Spleen (tissue), 11 donors: ENCODE results near the gene NOLC1. TPM values are rescaled to one million over a fixed set of nuclear protein-coding genes. Genes with fewer than 3 reads are reported as not detected.

Experiments used
- DNase-seq: peaks from one replicate; pipeline ENCODE4 v3.0.0-alpha.2; 2020
- H3K27ac ChIP-seq, 8 donors: fragments of 200-600 bp; sonication (generic) in 7 of 8; 1 replicate in 4 of 8; 2 replicates in 4 of 8; pipeline versions ENCODE4 v1.5.0 to v1.8.0; 2016 to 2021; ENCODE audit warnings: inconsistent platforms in 4 of 8, mild to moderate bottlenecking in 4 of 8, moderate library complexity in 1 of 8
- H3K27me3 ChIP-seq, 7 donors: fragments of 200-600 bp; sonication (generic) in 6 of 7; replicated peaks in 1 of 7; 1 replicate in 4 of 7; 2 replicates in 3 of 7; pipeline versions ENCODE4 v1.5.0 to v1.8.0; 2016 to 2021; ENCODE audit warnings: inconsistent platforms in 3 of 7, mild to moderate bottlenecking in 1 of 7
- H3K36me3 ChIP-seq, 6 donors: fragments of 200-600 bp; sonication (generic) in 5 of 6; 1 replicate in 4 of 6; 2 replicates in 2 of 6; pipeline versions ENCODE4 v1.5.0 to v1.8.0; 2016 to 2021; ENCODE audit warnings: inconsistent platforms in 2 of 6
- H3K4me1 ChIP-seq, 6 donors: fragments of 200-600 bp; sonication (generic) in 5 of 6; 1 replicate in 3 of 6; 2 replicates in 3 of 6; pipeline versions ENCODE4 v1.5.0 to v1.8.0; 2016 to 2021; ENCODE audit warnings: inconsistent platforms in 3 of 6
- H3K4me3 ChIP-seq, 8 donors: fragments of 200-600 bp; sonication (generic) in 7 of 8; 1 replicate in 4 of 8; 2 replicates in 4 of 8; pipeline versions ENCODE4 v1.5.0 to v1.8.0; 2016 to 2021; ENCODE audit warnings: inconsistent platforms in 4 of 8, mild to moderate bottlenecking in 4 of 8, moderate library complexity in 2 of 8
- H3K9me3 ChIP-seq, 8 donors: fragments of 200-600 bp; sonication (generic) in 7 of 8; 1 replicate in 4 of 8; 2 replicates in 4 of 8; pipeline versions ENCODE4 v1.5.0 to v1.8.0; 2016 to 2021; ENCODE audit warnings: inconsistent platforms in 4 of 8
- CTCF ChIP-seq, 11 experiments: fragments of 200-600 bp in 7 of 11; fragments of 450-650 bp in 4 of 11; sonication (generic) in 4 of 11; IDR thresholded peaks in 8 of 11; conservative IDR thresholded peaks in 3 of 11; 1 replicate in 7 of 11; 2 replicates in 4 of 11; pipeline versions ENCODE4 v1.4.0 to v1.8.0; 2016 to 2021; ENCODE audit warnings: antibody characterized with exemption in 11 of 11, inconsistent platforms in 4 of 11, mild to moderate bottlenecking in 1 of 11
- POLR2A ChIP-seq, 3 donors: fragments of 450-650 bp; IDR thresholded peaks; one replicate each; pipeline ENCODE4 v1.5.1; 2017; ENCODE audit warnings: antibody characterized with exemption in 3 of 3, mild to moderate bottlenecking in 1 of 3
- POLR2AphosphoS5 ChIP-seq, 3 donors: sonication (generic); formaldehyde crosslinking; IDR thresholded peaks; one replicate each; pipeline ENCODE4 v1.5.1; 2017; ENCODE audit warnings: antibody characterized with exemption in 3 of 3
- whole genome bisulfite sequencing, 5 donors: extraction: QIAGEN DNeasy Blood & Tissue Kit in 3 of 5; methylation state at CpG; one replicate each; pipeline versions ENCODE4 v1.1.5 to v1.1.7; 2013 to 2018; 5-methylcytosine and 5-hydroxymethylcytosine counted together
- intact Hi-C: fragments of 100-400 bp; cut with DNase I; formaldehyde crosslinking; loops from one replicate; pipeline ENCODE4 v1.15.0; 2023; ENCODE audit warnings: low total_unique reads
- polyA plus RNA-seq, 3 donors: library from polyadenylated mRNA; stranded (reverse); fragments of 200-250 nt; gene quantifications; one replicate each; pipeline ENCODE4 v1.2.1, GENCODE V29; 2013
- total RNA-seq, 7 donors: library from RNA; depleted of rRNA in 3 of 7; stranded (reverse); fragments of >200 nt in 3 of 7; fragmentation: NEBNext Ultra II Directional in 4 of 7; extraction: Animal tissue kit (Norgen Biotek cat#: 25700) in 4 of 7; gene quantifications; one replicate each; pipeline versions ENCODE4 v1.1.0 to v1.2.1, GENCODE V29; 2016 to 2021
- donor health status: healthy with polysubstance abuse.
- donor health status: DM: no; HTN: no; CAD: no; lungs with moderate emphysema.
- donor health status: DM: no; HTN: no; CAD: no.
- donor health status: Bipolar disorder and iron deficiency.
- donor health status: healthy.
- donor health status: DM: no; HTN: no; CAD: no.
- donor health status: DM: yes; HTN: yes; CAD: no.

Gene NOLC1
- total and polyA plus RNA-seq, 10 donors = 24.6 to 60.0 (median 39.0) TPM

DNA sequence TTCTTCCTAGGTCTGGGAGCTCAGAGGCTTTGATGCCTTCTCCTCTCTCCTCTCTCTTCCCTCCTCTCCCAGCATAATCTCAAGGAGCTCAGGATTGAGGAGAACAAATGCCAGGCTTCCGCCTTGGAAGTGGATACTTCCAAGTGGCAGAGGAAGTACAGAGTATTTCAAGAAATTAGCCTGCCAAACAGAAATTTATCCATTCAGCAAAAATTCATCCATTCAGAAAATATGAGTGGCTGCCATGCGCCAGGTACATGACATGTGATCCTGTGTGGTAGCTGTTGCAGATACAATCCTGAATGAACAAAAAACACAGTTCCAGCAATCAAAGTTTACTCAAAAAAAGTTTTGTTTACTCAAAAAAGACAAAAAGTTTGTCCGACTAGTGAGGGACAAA is 18.4 kb downstream of the NOLC1 start:
- intact Hi-C loops = no loop called here
- H3K4me1 ChIP-seq = peaks cover 6 to 31% (median 14%) of the 10 kb centered on the region in 6 donors
- 54 to 87% (median 66%) methylated on average over 3 of the region's 3 CpGs for WGBS, 5 donors
- no peaks in the 10 kb centered on the region for H3K27me3 ChIP-seq
- no peak overlapping the region for H3K4me3 ChIP-seq
- no peak overlapping the region for H3K27ac ChIP-seq
- DNase-seq = no peak
- H3K9me3 ChIP-seq = no peaks in the 10 kb centered on the region
- no peaks in the 10 kb centered on the region for H3K36me3 ChIP-seq
- TF ChIP-seq CTCF (IDR thresholded peaks at IDR 0.05 in 8 of 11, conservative IDR thresholded peaks at IDR 0.05 in 3 of 11) = no peak
- no peak for TF ChIP-seq POLR2AphosphoS5 (IDR thresholded peaks at IDR 0.05)
- no peak for TF ChIP-seq POLR2A (IDR thresholded peaks at IDR 0.05)

- H3K4me1 ChIP-seq = peaks cover 6 to 25% (median 14%) of the 10 kb centered on the region in 6 donors
- H3K27ac ChIP-seq = no peak overlapping the region
- intact Hi-C loops = no loop called here
- no peaks in the 10 kb centered on the region for H3K9me3 ChIP-seq
- 78 to 89% (median 85%) methylated on average over 8 of the region's 8 CpGs for WGBS, 5 donors
- H3K27me3 ChIP-seq = peaks cover 0 to 4% (median 0%) of the 10 kb centered on the region in 7 donors
- no peak overlapping the region for H3K4me3 ChIP-seq
- no peak for DNase-seq
- TF ChIP-seq CTCF (IDR thresholded peaks at IDR 0.05 in 8 of 11, conservative IDR thresholded peaks at IDR 0.05 in 3 of 11) = no peak
- no peak for TF ChIP-seq POLR2A (IDR thresholded peaks at IDR 0.05)
- TF ChIP-seq POLR2AphosphoS5 (IDR thresholded peaks at IDR 0.05) = no peak
- H3K36me3 ChIP-seq = no peaks in the 10 kb centered on the region
Measured at GRCh38 chr10:102172288-102172687, 20.1 kb downstream of the NOLC1 start.

DNA sequence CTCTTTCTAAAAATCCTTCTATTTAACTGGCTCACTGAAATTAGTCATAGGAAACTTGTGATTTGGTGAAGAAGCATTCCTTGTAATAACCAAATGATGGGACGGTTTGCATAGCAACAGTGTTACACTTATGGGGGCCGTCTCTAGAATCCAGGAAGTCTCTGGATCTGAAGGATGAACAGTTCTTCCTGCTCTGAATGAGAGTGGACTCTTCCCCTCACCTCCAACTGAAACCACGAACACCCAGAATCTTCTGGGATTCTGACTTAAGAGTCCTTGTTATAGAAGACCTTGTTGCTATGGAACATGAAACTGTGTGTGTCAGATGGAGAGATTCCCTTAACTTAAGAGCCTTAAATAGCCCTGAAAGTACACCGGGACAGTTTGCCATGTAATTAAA is 23.2 kb downstream of the NOLC1 start:
- no peak overlapping the region for H3K27ac ChIP-seq
- no peaks in the 10 kb centered on the region for H3K9me3 ChIP-seq
- intact Hi-C loops = no loop called here
- TF ChIP-seq CTCF (IDR thresholded peaks at IDR 0.05 in 8 of 11, conservative IDR thresholded peaks at IDR 0.05 in 3 of 11) (no peak), POLR2AphosphoS5 (IDR thresholded peaks at IDR 0.05) (no peak), POLR2A (IDR thresholded peaks at IDR 0.05) (no peak)
- no peak overlapping the region for H3K4me3 ChIP-seq
- no peaks in the 10 kb centered on the region for H3K36me3 ChIP-seq
- no peak for DNase-seq
- H3K27me3 ChIP-seq = peaks cover 0 to 5% (median 0%) of the 10 kb centered on the region in 7 donors
- peaks cover 0 to 2% (median 0%) of the 10 kb centered on the region in 6 donors for H3K4me1 ChIP-seq
- WGBS, 5 donors = 51 to 64% (median 52%) methylated on average over 4 of the region's 4 CpGs

- Histone ChIP-seq H3K4me1 (peaks cover 0 to 16% (median 13%) of the 10 kb centered on the region in 6 donors), H3K36me3 (no peaks in the 10 kb centered on the region), H3K27ac (no peak overlapping the region), H3K27me3 (no peaks in the 10 kb centered on the region), H3K9me3 (peaks cover 0 to 7% (median 0%) of the 10 kb centered on the region in 8 donors), H3K4me3 (no peak overlapping the region)
- DNase-seq = no peak
- intact Hi-C loops = no loop called here
- TF ChIP-seq POLR2A (IDR thresholded peaks at IDR 0.05) (no peak), POLR2AphosphoS5 (IDR thresholded peaks at IDR 0.05) (no peak), CTCF (IDR thresholded peaks at IDR 0.05 in 8 of 11, conservative IDR thresholded peaks at IDR 0.05 in 3 of 11) (no peak)
- 79 to 95% (median 89%) methylated on average over 2 of the region's 2 CpGs for WGBS, 5 donors
Measured at GRCh38 chr10:102184606-102185005, 32.4 kb downstream of the NOLC1 start.
